ENCODE measurements around the gene DAB2IP.

Gene DAB2IP

GRCh38 chr9:121625590-121625989, 25.8 kb upstream of the DAB2IP start:
- DNase-seq: no peak

- peak in 3 of 56 donors; percentile 15 to 47 (median 37) for DNase-seq
Observed at GRCh38 chr9:121626012-121626411, 25.4 kb upstream of the DAB2IP start.

- no peak for DNase-seq
Observed at GRCh38 chr9:121627427-121627826, 24.0 kb upstream of the DAB2IP start.

GRCh38 chr9:121628401-121628800, 23.0 kb upstream of the DAB2IP start:
- no peak for DNase-seq

GRCh38 chr9:121631115-121631514, 20.3 kb upstream of the DAB2IP start:
- DNase-seq: no peak

GRCh38 chr9:121631978-121632418, 19.4 kb upstream of the DAB2IP start:
- DNase-seq: no peak

GRCh38 chr9:121633119-121633714, 18.2 kb upstream of the DAB2IP start:
- peak in 1 of 56 donors; percentile 23 for DNase-seq

GRCh38 chr9:121633736-121634135, 17.7 kb upstream of the DAB2IP start:
- no peak for DNase-seq

GRCh38 chr9:121634329-121635261, 16.8 kb upstream of the DAB2IP start:
- DNase-seq: peak in 15 of 56 donors; percentile 7 to 58 (median 33)

GRCh38 chr9:121635300-121635876, 16.0 kb upstream of the DAB2IP start:
- peak in 1 of 56 donors; percentile 33 for DNase-seq

- peak in 15 of 56 donors; percentile 14 to 59 (median 27) for DNase-seq
Observed at GRCh38 chr9:121636341-121636865, 15.0 kb upstream of the DAB2IP start.

- no peak for DNase-seq
Observed at GRCh38 chr9:121636978-121637712, 14.3 kb upstream of the DAB2IP start.

- DNase-seq: peak in 49 of 56 donors; percentile 8 to 91 (median 71)
Observed at GRCh38 chr9:121637713-121638220, 13.7 kb upstream of the DAB2IP start.

- no peak for DNase-seq
Observed at GRCh38 chr9:121638399-121638798, 13.0 kb upstream of the DAB2IP start.

GRCh38 chr9:121638901-121639592, 12.4 kb upstream of the DAB2IP start:
- DNase-seq: no peak

- no peak for DNase-seq
Observed at GRCh38 chr9:121639619-121640018, 11.8 kb upstream of the DAB2IP start.

- peak in 29 of 56 donors; percentile 6 to 79 (median 42) for DNase-seq
Observed at GRCh38 chr9:121640076-121640475, 11.4 kb upstream of the DAB2IP start.

- DNase-seq: no peak
Observed at GRCh38 chr9:121640491-121641223, 10.8 kb upstream of the DAB2IP start.

GRCh38 chr9:121641224-121641611, 10.2 kb upstream of the DAB2IP start:
- no peak for DNase-seq

- DNase-seq: no peak
Observed at GRCh38 chr9:121642758-121643157, 8.7 kb upstream of the DAB2IP start.
